ENCODE measurements around the gene OR52I1.

DNA sequence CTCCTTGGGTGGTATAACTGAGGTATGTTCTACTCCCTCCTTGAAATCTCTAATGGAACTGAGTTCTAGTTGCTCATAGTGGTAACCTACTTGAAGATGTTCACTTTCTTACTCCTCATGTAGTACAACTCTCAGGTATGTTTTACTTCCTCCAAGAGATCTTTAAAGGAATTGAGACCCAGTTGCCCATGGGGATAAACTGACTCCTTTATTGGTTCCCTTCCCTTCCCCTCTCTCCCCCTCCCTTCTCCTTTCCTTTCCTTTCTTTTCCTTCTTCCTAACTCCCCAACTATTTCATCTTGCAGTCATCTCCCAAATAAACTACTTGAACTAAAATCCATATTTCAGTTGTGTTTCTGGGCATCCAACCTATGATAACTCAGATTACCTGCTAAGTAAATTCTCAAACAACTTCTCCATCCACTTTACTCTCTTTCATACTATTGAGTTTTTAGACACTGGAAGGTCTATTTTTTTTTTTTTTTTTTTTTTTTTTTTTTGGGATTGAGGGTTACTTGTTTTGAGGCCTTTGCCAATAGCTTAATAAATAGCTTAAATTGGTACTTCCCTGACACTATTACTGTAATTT lies 22.1 kb downstream of the OR52I1 start:
- TF ChIP-seq POLR2A (IDR thresholded peaks at IDR 0.05), result no peak
- no peak for TF ChIP-seq POLR2AphosphoS5 (IDR thresholded peaks at IDR 0.05)
- TF ChIP-seq CTCF (IDR thresholded peaks at IDR 0.05), result no peak
- no peak for TF ChIP-seq EP300 (IDR thresholded peaks at IDR 0.05)
